Limb (tissue), 2 donors: ENCODE data around the gene C17orf113.
"Not testable (repeated sequence)": the region's sequence is repeated elsewhere in the genome, so short reads cannot be mapped to it uniquely, and the experiment has no call there.

Experiments used
- DNase-seq, 2 donors: peaks; one replicate each; pipeline ENCODE4 v3.0.0-alpha.2; 2016; ENCODE audit errors: extremely low spot score in 2 of 2

Gene C17orf113

GRCh38 chr17:42016941-42017865 is 33.2 kb downstream of the C17orf113 start, which contains the start of gene DNAJC7:
TSS of gene DNAJC7 (minus strand) at chr17:42017439. CDS start at chr17:42017416, 23 bp downstream.
- DNase-seq: peak; percentile 94 to 96

- peak in 1 of 2 donors; percentile 42 for DNase-seq
Measured at GRCh38 chr17:42016411-42016831, 34.0 kb downstream of the C17orf113 start.

GRCh38 chr17:42013740-42014139 is 36.7 kb downstream of the C17orf113 start:
- not testable (repeated sequence) for DNase-seq

DNA sequence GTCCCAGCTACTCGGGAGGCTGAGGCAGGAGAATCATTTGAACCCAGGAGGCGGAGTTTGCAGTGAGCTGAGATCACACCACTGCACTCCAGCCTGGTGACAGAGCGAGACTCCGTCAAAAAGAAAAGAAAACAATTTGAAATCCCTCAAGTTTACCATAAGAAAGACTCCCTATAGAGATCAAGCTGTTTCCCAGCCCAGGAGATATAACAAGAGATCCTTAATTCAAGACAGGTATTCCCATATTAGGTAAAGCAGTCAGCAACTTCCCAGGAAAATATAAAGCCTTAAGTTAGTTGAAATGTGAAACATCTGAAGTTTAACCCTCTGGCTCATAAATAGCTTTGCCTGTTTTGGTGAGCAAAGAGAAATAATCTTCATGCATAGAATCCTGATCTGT is 38.0 kb downstream of the C17orf113 start:
- not testable (repeated sequence) for DNase-seq

GRCh38 chr17:42010898-42011516 is 39.4 kb downstream of the C17orf113 start:
- DNase-seq: no peak

GRCh38 chr17:42010266-42010680 is 40.1 kb downstream of the C17orf113 start:
- not testable (repeated sequence) for DNase-seq

GRCh38 chr17:42009170-42009569 is 41.2 kb downstream of the C17orf113 start:
- DNase-seq: no peak

- DNase-seq: no peak
Measured at GRCh38 chr17:42005166-42005565, 45.2 kb downstream of the C17orf113 start.

DNA sequence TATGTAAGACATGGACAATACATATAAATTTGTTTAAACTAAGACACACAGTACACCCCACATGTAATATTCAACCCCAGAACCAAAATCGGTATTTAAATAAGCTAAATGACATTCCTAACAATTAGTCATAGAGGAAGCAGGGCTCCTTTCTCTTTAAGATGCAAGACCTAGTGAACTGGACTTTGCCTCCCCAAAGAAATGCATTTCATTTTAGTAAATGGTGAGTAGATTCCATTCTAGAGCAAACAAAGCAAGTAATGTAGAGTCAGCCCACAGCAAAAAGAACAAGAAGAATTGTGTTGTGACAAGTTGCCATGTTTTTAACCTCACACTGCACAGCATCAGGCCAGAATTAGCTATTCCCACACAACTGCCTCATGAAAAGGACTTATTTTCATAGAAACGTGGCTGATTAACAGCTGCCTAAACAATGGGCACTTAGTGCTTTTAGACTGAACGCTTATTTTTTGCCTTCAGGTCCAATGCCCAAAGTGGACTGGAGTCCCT is 47.6 kb downstream of the C17orf113 start:
- no peak for DNase-seq

GRCh38 chr17:42002175-42002791 is 48.1 kb downstream of the C17orf113 start:
- no peak for DNase-seq

- no peak for DNase-seq
Measured at GRCh38 chr17:42001729-42002128, 48.7 kb downstream of the C17orf113 start.

GRCh38 chr17:42000413-42001133 is 49.8 kb downstream of the C17orf113 start:
- no peak for DNase-seq

GRCh38 chr17:41998497-41998896 is 51.9 kb downstream of the C17orf113 start:
- DNase-seq: no peak

DNA sequence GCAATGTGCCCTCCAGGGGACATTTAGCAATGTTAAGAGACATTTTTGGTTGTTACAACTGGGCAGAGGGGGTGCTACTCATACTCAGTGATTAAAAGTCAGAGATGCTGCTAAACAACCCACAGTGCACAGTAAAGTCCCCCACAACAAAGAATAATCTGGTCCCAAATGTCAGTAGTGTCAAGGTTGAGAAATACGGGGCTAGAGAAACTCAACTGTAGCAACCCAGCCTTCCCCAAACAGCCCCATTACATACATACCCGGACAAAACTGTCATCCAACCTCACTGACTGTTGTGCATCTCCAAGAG is 53.6 kb downstream of the C17orf113 start:
- DNase-seq: no peak

DNA sequence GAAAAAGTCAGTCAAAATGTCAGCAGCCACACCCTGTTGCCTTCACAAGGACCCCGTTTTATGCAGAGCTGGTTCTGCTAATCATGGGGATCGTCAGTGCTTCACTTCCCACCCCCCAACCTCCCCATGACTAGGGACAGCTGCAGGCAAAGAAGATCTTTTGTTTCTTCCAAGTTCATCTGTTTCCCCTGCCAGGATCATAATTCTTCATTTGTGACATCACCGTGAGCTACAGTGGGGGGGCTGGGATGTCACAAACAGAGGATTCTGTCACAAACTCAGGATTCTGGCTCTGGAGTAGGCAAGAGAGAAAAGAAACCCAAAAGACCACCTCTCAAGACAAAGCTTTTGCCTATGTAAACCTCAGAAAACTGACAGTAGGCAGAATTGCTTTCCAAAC is 57.8 kb downstream of the C17orf113 start:
- peak; percentile 11 to 32 for DNase-seq

DNA sequence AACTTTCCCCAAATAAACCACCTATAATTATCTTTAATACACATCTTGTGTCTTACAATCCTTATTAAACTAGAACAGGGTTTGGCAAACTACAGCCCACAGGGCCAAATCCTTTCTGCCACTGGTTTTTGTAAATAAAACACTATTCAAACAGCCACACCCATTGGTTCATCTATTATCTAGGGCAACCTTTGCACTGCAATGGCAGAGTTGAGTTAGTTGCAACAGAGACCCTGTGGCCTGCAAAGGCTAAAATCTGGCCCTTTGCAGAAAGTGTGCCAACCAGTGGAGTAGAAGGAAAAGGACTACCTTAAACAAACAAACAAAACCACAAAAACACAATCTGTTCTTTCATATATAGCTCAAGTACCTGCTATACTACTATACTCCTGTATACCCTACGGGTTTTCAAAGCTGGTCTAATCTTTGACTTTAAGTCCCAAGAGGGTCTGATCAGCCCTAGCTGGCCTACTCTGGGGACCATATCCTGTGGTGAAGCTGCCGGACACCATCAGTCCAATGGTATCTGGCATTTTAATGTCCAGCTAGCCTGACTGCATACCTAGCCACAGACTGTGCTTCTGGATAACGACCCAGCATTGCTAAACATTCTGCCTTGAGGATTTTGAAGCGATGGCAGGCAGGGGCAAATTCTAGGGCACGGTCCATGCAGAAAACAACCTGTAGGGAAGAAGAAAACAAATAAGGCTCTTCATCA is 60.5 kb downstream of the C17orf113 start:
- no peak for DNase-seq

- DNase-seq: no peak
Measured at GRCh38 chr17:41988418-41988817, 62.0 kb downstream of the C17orf113 start.
